ENCODE data around the gene ARSK. TPM values are rescaled to one million over a fixed set of nuclear protein-coding genes. Genes with fewer than 3 reads are reported as not detected.

The ARSK gene
- total and polyA plus RNA-seq, 2 donors (not counting 1 experiment from before 2014, with no cell fraction given): 3.7 to 5.1 TPM

GRCh38 chr5:95524423-95524822, 30.5 kb upstream of the ARSK start:
- H3K4me1 ChIP-seq (ENCODE audit: control insufficient read depth in 2 of 2, insufficient read depth in 2 of 2, low read length in 2 of 2): no peaks in the 10 kb centered on the region
- ATAC-seq (ENCODE audit: low read depth) (no peak), DNase-seq (no peak)
- H3K4me3 Mint-ChIP-seq: no peak overlapping the region
- POLR2A ChIA-PET: no interaction called here
- no peaks in the 10 kb centered on the region for H4K20me1 ChIP-seq (ENCODE audit: control insufficient read depth, insufficient read depth, low read length, poor library complexity, severe bottlenecking)
- H3K36me3 ChIP-seq (replicated peaks in 1 of 2; ENCODE audit: control extremely low read depth in 1 of 2, control insufficient read depth in 1 of 2, extremely low read depth in 1 of 2, insufficient read depth in 2 of 2, low read length in 1 of 2): peaks cover 13 to 77% of the 10 kb centered on the region in 2 experiments
- H3K4me1 Mint-ChIP-seq: no peaks in the 10 kb centered on the region
- no peaks in the 10 kb centered on the region for H3K79me2 ChIP-seq (ENCODE audit: control insufficient read depth, insufficient read depth, low read length)
- H3K9me3 Mint-ChIP-seq (ENCODE audit: insufficient read depth): no peaks in the 10 kb centered on the region
- no peak for TF ChIP-seq CTCF (IDR thresholded peaks at IDR 0.05)
- H3K4me2 ChIP-seq (replicated peaks; ENCODE audit: low read depth, low read length, poor library complexity, severe bottlenecking): no peak overlapping the region
- H3K27me3 ChIP-seq (replicated peaks in 1 of 4; ENCODE audit: control extremely low read depth in 1 of 4, control insufficient read depth in 3 of 4, insufficient read depth in 4 of 4, low read length in 3 of 4): no peaks in the 10 kb centered on the region
- no peaks in the 10 kb centered on the region for H3K9me3 ChIP-seq (ENCODE audit: control extremely low read depth in 1 of 3, control insufficient read depth in 2 of 3, insufficient read depth in 1 of 3, low read length in 2 of 3)
- H3K27ac ChIP-seq (ENCODE audit: low read length in 2 of 2): no peak overlapping the region
- H3K27me3 Mint-ChIP-seq: no peaks in the 10 kb centered on the region
- no peak overlapping the region for H2AFZ ChIP-seq (ENCODE audit: insufficient read depth, low read depth, low read length, poor library complexity, severe bottlenecking)
- H3K4me3 ChIP-seq (ENCODE audit: control extremely low read depth in 1 of 5, extremely low read depth in 1 of 5, insufficient read depth in 1 of 5, low read depth in 2 of 5, low read length in 4 of 5): no peak overlapping the region
- WGBS (ENCODE audit: insufficient coverage): no CpG with 5 or more reads among the region's 2 CpGs
- CTCF ChIA-PET: no interaction called here
- H3K9ac ChIP-seq (ENCODE audit: low read length): no peak overlapping the region
- no peak overlapping the region for H3K27ac Mint-ChIP-seq
- intact Hi-C loops (cut with micrococcal nuclease): no loop called here

DNA sequence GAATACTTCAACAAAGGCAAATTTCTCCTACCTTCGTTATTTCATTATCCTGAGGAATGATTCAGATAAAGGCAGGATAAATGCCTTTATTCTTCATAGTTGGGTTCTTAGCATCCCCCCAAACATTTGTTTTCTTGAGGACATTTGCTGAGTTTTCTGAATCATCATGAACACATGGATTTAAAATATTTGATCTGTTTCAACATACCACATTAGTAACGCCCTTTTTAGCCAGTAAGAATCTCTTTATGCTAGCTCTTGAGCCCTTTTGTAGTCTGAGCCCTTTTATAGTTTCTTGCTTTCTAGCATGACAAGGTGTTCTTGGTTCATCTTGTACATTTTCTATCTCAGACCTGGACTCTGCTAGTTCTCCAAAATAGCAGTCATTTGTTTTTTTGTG, 28.0 kb upstream of the ARSK start:
- TF ChIP-seq EZH2 (IDR thresholded peaks at IDR 0.05; ENCODE audit: borderline replicate concordance, insufficient read depth, low read depth, low read length, poor library complexity, severe bottlenecking) (no peak), CTCF (IDR thresholded peaks at IDR 0.05) (no peak)
- Mint-ChIP-seq H3K4me1 (peaks cover 5% of the 10 kb centered on the region), H3K4me3 (no peak overlapping the region), H3K27me3 (no peaks in the 10 kb centered on the region), H3K27ac (no peak overlapping the region), H3K9me3 (ENCODE audit: insufficient read depth) (no peaks in the 10 kb centered on the region)
- H3K9me3 ChIP-seq (ENCODE audit: control extremely low read depth in 1 of 3, control insufficient read depth in 2 of 3, insufficient read depth in 1 of 3, low read length in 2 of 3): no peaks in the 10 kb centered on the region
- intact Hi-C loops (cut with micrococcal nuclease): no loop called here
- no peak overlapping the region for H3K9ac ChIP-seq (ENCODE audit: low read length)
- DNase-seq (no peak), ATAC-seq (ENCODE audit: low read depth) (no peak)
- ChIA-PET POLR2A (no interaction called here), CTCF (no interaction called here)
- H3K4me3 ChIP-seq (ENCODE audit: control extremely low read depth in 1 of 5, extremely low read depth in 1 of 5, insufficient read depth in 1 of 5, low read depth in 2 of 5, low read length in 4 of 5): no peak overlapping the region
- WGBS (ENCODE audit: insufficient coverage): no CpG with 5 or more reads among the region's 2 CpGs
- H3K36me3 ChIP-seq (replicated peaks in 1 of 2; ENCODE audit: control extremely low read depth in 1 of 2, control insufficient read depth in 1 of 2, extremely low read depth in 1 of 2, insufficient read depth in 2 of 2, low read length in 1 of 2): peaks cover 21 to 72% of the 10 kb centered on the region in 2 experiments
- H2AFZ ChIP-seq (ENCODE audit: insufficient read depth, low read depth, low read length, poor library complexity, severe bottlenecking): no peak overlapping the region
- no peaks in the 10 kb centered on the region for H3K4me1 ChIP-seq (ENCODE audit: control insufficient read depth in 2 of 2, insufficient read depth in 2 of 2, low read length in 2 of 2)
- H4K20me1 ChIP-seq (ENCODE audit: control insufficient read depth, insufficient read depth, low read length, poor library complexity, severe bottlenecking): no peaks in the 10 kb centered on the region
- H3K4me2 ChIP-seq (replicated peaks; ENCODE audit: low read depth, low read length, poor library complexity, severe bottlenecking): no peak overlapping the region
- no peaks in the 10 kb centered on the region for H3K27me3 ChIP-seq (replicated peaks in 1 of 4; ENCODE audit: control extremely low read depth in 1 of 4, control insufficient read depth in 3 of 4, insufficient read depth in 4 of 4, low read length in 3 of 4)
- no peaks in the 10 kb centered on the region for H3K79me2 ChIP-seq (ENCODE audit: control insufficient read depth, insufficient read depth, low read length)
- H3K27ac ChIP-seq (ENCODE audit: low read length in 2 of 2): no peak overlapping the region

Measured in B cell (primary cell).